UCSD-AML1 (cell line): Measurements from ENCODE around the gene DGKE.

Experiments used
- DNase-seq: peaks from one replicate; lab custom pipeline; 2025; ENCODE audit not compliant: unreplicated experiment; lab: John Stamatoyannopoulos, UW

The DGKE gene

DNA sequence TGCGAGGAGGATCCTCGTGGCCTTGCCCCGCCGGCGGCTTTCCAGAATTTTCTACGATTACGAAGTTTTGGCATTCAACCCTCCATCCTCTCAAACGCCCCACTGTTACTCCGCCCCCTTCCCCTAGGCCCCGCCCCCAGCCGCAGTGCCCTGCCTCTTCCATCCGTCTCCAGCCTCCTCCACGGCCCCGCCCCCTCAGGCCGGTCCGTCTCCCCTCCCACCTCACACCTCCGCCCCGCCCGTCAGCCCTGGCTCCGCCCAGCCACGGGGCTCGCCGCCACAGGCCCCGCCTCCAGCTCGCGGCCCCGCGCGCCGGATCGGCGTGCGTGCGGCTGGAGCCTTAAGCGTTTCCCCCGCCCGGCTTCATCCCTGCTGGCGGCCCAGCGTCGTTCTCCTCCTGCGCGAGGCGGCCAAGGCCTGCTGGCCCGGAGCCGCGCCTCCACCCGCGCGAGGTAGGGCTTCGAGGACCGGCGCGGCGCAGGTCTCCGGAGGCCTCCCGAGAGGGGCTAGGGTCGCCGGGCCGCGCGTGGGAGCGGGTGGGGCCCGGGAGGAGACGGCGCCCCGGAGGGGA, at the start of gene DGKE, which contains the start of gene C17orf67:
Gene DGKE (plus strand): TSS at position 343 of the 571 bp plus-strand sequence. CDS start 645 bp downstream, outside the sequence.
Gene C17orf67 (minus strand): TSS at position 112 of the 571 bp plus-strand sequence. CDS start 18,110 bp downstream, outside the sequence.
- peak; percentile 98 for DNase-seq

DNA sequence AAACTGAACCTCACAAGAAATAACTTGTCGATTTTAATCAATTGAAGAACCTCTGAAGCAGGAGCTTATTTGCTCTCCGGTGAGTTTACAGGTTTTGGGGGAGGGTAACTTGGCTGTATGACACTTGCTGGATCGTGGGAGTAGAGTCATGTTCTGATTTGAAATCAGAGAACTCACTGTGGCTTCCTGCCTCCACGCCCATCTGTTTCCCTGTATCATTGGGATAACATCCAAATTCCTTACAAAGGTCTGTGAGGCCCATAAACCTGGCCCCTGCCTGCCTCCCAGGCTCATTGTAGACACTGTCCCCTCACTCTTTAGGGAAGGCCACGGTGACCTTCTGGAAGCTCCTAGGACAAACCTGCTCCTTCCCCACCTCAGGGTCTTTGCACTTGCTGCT, 48.5 kb upstream of the DGKE start:
- DNase-seq = no peak

DNA sequence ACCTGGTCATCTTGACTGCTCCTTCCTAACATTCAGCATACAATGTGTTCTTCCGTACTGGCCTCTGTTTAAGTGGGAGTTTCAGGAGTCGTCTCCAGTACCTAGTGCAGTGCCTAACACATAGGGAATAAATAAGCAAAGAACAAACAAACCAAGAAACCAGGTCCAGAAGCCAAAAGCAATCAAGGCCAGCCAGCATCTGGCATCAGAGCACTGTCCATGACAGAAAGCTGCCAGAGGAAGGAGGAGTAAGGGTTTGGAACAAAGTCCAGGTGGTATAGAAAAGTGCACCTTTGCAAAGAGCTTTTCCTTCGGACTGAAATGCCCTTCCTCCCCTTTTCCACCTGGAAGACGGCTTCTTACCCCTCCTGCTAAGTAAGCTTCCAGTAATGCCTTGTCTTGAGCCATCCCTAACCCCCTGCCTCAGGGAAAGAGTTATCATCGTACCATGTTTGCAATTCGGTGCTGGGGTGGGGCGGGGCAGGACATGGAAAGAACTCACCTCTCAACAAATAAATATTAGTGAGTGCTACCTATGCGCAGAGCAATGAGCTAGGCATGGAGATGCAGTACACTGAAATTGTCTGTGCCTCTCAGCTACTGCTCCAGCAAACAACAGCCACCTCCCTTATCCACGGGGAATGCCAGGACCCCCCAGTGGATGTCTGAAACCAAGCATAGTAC, 47.8 kb upstream of the DGKE start:
- DNase-seq = no peak

DNA sequence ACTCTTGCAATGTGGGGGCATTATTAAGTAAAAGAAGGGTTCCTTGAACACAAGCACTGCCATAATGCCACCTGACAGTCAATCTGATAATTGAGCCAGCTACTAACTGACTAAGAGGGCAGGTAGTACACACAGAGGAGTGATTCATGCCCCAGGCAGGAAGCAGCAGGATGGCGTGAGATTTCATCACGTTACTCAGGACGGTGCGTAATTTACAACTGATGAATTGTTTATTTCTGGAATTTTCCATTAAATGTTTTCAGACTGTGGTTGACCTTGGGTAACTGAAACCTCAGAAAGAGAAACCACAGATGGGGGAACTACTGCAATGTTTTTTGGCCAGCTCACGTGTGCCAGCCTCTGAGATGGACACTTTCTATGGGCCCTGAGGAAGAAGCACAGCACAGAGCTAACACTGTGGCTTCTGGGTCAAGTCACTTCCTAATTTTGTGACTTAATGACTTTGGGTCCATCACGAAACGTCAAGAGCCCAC, 46.9 kb upstream of the DGKE start:
- DNase-seq = peak; percentile 64

DNA sequence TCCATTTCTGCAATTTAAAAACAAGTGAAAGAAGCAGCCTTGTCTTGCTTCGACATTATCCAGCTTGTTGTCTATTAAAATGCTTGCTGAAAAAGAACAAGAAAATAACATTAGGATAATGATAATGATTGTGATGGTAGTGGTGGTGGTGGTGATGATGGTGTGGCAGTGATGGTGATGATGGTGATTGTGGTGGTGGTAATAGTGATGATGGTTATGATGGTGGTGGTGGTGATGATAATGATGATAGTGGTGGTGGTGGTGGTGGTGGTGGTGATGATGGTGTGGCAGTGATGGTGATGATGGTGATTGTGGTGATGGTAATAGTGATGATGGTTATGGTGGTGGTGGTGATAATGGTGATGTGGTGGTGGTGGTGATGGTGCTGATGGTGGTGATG, 41.7 kb upstream of the DGKE start:
- DNase-seq = no peak

DNA sequence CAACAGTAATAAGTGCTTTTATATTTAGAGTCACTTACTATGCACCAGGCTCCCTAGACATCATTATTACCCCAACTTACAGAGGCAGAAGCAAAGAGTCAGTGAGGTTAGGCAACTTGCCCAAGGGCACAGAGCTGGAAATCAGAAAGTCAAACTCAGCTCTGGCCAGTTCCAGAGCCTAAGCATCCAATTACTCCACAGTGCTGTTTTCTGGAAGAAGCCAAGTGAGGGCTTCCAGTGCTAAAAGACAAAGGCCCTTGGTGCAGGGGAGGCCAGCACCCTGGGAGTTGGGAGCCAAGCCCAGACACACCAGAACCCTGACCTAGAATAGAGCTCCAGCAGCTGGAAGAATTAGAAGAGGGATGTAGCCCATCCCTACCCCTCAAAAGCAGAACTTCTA, 40.4 kb upstream of the DGKE start:
- DNase-seq = no peak

DNA sequence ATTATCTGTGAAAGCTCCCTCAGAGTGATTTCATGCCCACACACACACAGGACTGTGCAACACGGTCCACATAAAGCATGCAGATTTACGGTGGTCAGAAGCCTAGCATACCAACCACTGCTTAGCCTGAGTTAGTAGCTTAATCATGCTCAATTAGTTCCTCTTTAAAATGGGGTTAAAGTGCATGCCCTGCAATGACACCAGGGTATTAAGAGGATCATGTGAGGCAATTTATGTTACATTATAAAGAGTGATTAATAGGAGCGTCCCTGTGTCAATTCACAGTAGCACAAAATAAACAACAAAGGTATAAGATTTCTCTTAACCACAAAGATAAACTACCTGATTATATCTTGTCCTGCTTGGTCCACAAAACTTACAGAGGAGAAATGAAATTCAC, 40.0 kb upstream of the DGKE start:
- DNase-seq = no peak

DNA sequence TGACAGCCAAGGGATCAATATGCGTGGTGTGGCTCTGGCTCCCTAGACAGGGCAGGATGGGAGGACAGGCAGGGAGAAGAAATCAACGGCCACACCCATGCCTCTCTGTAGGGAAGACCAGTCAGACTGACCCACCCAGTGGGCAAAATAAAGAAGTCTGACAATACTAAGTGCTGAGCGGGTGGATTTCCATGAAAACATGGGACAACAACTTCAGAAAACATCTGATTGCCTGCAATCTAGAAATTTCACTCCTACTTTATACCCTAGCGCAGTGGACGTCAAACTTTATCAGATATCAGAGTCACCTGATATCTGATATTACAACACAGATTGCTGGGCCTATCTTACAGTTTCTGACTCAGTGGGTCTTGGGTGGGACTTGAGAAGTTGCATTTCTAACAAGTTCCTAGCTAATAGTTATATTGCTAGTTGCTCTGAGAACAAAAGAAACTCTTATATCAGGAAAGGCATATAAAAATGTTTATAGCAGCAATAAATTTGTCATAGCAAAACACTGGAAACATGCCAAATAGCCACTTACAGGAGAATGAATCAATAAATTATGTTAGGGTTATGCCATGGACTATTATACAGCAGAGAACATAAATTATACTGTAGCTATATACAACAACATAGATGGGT, 38.6 kb upstream of the DGKE start:
- no peak for DNase-seq

DNA sequence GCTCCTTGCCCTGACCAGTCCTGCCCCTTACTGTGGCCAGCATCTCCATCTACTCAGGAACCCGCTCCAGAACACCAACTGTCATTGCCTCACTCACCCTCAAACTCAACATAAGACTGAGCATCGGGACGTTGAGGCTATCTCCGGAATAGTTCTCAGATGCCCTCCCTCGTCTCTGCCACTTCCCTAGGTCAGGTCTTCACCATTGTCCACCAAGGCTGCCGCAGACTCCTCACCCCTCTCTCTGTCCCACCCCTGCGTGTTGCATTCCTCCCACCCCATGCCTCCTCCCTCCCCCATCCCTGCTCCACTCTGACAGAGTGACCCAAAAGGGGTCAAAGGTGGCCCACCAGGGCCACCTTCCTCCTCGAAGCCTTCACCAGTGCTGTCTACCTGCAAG, 37.4 kb upstream of the DGKE start:
- no peak for DNase-seq

DNA sequence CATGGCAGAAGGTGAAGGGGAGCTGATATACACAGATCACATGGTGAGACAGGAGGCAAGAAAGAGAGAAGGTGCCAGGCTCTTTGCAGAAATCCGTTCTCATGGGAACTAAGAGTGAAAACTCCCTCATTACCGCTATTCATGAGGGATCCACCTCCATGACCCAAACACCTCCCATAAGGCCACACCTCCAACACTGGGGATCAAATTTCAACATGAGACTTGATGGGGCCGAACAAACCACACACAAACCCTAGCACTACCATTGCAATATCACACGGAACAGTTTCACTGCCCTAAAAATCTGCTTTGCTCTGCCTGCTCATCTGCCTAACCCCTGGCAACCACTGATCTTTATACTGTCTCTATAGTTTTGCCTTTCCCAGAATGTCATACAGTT, 35.0 kb upstream of the DGKE start:
- no peak for DNase-seq

DNA sequence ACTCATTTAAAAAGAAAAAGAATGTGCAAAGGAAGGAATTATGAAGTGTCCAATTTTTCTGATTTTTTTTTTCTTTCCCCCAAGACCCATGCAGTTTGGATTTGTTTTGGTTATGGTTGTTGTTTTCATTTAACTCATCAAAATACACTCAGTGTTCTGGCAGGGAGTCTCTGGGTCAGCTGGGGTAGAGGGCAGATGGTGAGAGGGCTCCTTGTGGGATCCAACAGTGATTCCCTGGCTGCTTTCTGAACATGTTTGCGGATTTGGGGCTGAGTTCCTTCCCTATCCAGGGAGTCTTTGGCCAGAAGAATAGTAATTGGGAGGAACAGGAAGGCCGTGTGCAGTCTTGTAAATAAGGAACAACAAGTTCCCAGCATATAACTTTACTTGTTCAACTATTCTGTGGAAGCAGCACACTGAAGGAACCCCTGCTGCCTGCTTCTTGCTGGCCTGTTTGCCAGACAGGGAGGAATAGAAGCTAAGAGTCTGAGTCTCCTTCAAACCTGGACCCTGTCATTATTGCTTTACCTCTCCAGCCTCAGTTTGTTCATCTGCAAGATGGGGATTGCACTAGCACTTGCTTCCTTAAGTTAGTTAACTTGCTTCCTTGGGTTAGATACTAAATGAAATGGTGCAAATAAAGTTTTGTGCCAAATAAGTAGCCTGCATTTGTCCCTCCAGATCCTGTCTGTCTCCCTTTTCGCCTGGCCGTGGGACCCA, 32.3 kb upstream of the DGKE start:
- no peak for DNase-seq

DNA sequence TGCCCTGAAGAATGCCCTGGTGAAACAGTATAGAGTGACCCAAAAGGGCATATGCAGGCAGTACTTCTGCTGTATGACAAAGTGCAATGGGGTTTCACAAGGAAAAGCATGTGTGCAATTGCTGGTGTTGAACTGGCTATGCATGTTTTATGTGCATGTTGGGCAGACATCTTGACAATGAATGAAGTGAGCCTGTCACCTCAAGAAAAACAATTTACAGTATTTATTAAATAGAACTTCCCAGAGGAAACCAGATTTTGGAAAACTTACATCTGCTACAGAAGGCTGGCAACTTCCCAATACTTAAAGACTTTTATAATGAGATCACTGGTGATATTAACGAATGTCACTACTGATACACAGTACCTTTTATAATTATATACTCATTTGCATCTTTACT, 30.9 kb upstream of the DGKE start:
- no peak for DNase-seq

DNA sequence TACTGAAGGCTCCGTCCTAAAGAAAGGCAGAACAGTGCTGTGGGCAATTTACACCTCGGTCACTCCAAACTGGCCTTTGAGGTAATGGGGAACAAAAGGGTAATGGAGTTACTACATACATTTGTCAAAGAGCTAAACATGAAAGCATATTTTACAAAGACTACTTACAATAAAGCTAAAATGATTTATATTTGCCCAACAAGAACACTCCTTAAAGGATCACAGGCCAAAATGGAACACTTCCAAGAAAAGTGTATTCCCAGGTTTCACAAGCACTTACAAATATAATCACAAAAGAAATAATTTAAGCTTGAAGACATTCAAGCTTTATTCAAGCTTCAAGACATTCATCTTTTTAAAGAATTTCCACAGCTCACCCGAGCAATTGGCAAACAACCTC, 29.5 kb upstream of the DGKE start:
- no peak for DNase-seq

DNA sequence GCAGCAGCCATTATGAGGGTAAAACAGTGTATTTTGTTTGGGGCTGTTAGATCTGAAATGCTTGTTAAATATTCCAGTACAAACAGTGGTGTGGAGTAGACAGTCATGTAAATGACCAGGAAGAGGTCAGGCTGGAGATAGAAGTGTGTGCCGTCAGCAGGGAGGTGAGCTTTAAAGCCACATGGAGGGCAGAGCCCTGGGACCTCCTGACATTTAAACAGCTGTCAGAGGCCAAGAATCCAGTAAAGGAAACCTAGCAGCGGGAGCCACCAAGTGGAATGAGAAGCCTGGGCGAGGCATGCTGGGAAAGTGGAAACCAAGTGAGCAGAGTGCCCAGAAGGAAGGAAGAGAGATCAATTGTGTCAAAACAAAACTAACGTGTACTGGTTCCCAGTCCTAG, 27.0 kb upstream of the DGKE start:
- no peak for DNase-seq

DNA sequence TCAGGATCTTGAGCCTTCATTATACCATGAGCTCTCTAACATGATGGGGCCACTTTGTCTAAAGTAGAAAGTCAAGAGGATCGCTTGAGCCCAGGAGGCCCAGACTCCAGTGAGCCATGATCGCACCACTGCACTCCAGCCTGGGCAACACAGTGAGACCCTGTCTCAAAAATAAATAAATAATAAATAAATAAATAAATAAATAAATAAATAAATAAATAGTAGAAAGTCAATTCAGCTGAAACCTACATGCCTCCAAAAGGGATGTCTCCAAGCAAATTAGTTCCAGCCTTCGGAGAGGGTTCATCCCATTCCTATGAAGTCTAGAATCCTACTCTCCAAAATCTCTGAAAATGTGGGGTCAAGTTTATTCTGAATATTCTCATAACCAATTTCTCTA, 26.2 kb upstream of the DGKE start:
- no peak for DNase-seq

DNA sequence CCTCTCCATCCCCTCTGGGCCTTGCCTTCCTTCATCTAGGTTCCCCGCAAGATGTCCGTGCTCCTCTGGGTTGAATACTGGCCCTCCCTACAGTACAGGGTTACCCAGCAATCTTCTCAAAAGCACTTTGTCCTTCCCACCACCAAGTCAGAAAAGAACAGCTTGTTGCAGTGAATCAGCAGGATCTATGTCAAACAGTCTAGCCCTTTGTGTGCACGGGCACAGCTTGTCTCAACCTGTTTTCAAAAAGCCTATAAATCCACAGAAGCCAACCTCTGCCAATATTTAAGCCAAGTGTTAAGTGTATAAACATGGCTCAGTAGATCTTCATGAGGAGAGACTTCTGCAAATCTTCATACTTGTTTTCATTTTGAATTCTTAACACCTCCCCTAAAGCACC, 25.4 kb upstream of the DGKE start:
- no peak for DNase-seq

DNA sequence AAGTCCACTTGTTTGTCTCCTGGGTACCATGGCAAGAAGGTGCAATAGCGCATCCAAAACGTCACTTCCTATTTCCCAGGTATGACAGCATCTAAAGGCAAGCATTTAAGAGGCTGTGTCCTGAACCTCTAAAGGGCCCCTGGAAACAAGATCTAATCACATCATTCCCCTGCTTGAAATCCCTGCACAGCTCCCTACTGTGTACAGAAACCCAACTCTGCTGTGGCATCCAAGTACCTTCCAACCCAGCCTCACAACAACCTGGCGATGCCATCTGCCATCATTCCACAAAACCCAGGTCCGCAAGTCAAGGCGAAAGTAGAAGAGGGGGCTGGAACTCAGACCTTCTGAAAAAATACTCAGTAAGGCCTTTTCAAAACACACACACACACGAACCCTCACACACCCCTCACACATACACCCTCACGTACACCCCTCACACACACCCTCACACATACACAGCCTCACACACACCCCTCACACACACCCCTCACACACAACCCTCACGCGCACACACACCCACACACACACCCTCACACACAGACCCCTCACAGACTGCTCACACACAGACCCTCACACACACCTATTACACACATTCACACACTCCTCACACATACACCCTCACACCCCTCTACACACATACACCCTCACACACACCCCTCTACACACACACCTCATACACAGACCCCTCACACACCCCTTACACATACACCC, 24.7 kb upstream of the DGKE start:
- no peak for DNase-seq

DNA sequence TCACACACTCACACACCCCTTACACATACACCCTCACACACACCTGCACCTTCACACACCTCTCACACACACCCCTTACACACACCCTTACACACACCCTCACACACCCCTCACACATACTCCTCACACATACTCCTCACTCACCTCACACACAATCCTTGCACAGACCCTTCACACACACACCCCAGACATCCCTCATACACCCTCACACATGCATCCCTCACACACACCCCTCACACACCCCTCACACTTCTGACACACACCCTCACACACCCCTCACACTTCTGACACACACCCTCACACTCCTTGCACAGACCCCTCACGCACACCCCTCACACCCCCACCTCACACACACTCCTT, 24.2 kb upstream of the DGKE start:
- DNase-seq = no peak

DNA sequence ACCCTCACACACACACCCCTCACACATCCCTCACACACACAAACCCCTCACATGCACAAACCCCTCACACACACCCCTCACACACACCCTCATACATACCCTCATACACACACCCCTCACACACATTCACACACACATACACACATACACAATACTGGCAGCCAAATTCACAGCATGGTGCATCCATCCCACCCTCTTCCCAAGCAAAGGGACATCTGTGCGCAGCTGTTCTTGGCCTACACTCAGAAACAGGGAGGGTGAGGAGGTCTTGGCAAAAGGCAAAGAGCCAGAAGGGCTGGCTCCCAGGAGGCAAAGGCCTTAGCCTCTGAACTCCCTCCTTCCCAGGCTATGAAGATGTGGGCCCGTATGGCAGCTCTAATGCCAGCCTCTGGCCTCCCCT, 23.6 kb upstream of the DGKE start:
- no peak for DNase-seq

DNA sequence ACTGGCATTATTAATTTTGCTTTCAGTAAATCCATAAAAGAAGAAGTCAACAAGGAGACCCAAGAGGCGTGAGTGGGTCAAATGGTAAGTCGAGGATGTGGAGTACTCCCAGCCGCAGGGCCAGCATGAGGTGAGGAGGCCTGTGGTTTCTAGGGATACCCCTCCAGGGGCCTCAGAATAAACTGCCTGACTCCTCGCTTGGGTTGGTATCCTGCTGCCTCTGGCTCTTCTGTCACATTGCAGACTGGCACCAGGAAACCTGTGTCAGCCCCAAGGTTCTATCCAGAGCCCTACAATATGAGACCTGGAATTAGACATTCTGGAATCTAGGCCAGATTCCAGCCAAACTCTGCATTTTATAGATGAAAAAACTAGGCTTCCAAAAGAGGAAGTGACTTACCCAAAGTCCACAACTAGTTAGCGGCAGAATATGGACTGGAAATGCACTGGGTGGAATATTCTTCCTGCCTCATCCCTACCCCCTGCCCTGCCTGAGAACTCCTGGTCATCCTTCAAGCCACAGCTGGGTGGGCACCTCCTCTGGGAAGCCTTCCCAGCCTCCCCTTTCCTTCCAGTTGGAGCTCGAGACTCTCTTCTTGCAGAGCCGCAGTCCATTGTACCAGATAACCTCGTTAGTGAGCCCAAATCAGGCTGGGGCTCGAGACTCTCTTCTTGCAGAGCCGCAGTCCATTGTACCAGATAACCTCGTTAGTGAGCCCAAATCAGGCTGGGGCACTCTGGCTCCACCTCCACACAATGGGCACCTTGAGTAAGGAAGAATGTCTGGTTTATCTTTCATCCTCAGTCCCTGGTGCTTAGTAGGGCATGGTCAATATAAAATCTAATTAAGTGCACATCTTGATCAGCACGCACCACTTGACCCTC, 22.8 kb upstream of the DGKE start:
- DNase-seq = no peak
